Panc1 (cell line): ENCODE data around the gene SPHK2.

Experiments used
- SIN3A ChIP-seq: IDR thresholded peaks from 2 replicates; pipeline ENCODE4 v1.6.1; 2012; ENCODE audit warnings: low read depth, mild to moderate bottlenecking, low read length, moderate library complexity, borderline replicate concordance; ENCODE audit not compliant: insufficient read depth
- TF ChIP-seq, protein P1 (sequence below): fragments of 450-650 bp; IDR thresholded peaks from 2 replicates; pipeline ENCODE4 v1.5.1; 2017; ENCODE audit warnings: mild to moderate bottlenecking
- TF ChIP-seq, protein P2 (sequence below), 2 experiments: IDR thresholded peaks; 2 replicates each; pipeline ENCODE4 v1.6.1; 2011 to 2012; ENCODE audit warnings: low read depth in 2 of 2, control low read depth in 1 of 2, low read length in 1 of 2, mild to moderate bottlenecking in 1 of 2, moderate library complexity in 1 of 2; ENCODE audit not compliant: insufficient read depth in 1 of 2

DNA sequence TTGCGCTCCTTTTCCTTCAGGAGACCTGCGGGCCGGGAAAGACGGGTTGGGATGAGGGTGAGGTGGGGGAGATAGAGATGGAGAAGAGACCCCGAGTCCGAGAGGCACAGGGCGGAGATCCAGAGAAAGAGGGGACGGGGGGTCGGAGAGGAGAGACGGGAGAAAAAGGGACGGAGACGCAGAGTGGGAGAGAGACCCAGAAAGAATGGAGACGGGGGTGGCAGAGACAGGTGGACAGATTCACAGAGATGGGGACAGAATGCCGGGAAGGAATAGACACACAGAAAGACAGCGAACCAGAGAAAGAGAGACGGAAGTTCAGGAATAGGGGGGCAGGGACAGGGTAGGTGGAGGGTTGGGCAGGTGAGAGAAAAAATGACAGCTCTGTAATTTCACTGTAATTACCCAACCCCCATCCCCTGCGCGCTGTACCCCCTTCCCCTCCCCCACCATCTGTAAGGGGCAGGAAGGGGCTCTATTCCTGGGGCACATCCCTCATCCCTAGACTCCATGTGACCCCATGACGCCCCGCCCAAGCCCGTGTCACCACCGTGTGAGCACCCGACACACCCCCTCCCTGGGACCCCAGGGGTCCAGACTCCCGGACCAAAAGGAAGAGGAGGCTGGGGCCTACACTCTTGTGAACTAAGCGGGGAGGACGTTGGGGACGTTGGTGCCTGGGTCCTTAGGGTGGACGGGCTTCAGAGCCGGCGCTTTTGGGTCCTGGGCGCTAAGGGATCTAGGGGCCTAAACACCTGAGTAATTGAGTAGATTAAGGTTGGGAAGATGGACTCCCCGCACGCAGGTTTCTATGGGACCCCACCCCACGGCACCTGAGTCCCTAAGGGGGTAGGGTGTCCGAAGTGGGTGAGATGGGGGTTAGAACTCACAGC is 16.9 kb downstream of the SPHK2 start:
- TF ChIP-seq, protein P1, sequence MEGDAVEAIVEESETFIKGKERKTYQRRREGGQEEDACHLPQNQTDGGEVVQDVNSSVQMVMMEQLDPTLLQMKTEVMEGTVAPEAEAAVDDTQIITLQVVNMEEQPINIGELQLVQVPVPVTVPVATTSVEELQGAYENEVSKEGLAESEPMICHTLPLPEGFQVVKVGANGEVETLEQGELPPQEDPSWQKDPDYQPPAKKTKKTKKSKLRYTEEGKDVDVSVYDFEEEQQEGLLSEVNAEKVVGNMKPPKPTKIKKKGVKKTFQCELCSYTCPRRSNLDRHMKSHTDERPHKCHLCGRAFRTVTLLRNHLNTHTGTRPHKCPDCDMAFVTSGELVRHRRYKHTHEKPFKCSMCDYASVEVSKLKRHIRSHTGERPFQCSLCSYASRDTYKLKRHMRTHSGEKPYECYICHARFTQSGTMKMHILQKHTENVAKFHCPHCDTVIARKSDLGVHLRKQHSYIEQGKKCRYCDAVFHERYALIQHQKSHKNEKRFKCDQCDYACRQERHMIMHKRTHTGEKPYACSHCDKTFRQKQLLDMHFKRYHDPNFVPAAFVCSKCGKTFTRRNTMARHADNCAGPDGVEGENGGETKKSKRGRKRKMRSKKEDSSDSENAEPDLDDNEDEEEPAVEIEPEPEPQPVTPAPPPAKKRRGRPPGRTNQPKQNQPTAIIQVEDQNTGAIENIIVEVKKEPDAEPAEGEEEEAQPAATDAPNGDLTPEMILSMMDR = no peak
- TF ChIP-seq SIN3A = no peak
- TF ChIP-seq, protein P2, sequence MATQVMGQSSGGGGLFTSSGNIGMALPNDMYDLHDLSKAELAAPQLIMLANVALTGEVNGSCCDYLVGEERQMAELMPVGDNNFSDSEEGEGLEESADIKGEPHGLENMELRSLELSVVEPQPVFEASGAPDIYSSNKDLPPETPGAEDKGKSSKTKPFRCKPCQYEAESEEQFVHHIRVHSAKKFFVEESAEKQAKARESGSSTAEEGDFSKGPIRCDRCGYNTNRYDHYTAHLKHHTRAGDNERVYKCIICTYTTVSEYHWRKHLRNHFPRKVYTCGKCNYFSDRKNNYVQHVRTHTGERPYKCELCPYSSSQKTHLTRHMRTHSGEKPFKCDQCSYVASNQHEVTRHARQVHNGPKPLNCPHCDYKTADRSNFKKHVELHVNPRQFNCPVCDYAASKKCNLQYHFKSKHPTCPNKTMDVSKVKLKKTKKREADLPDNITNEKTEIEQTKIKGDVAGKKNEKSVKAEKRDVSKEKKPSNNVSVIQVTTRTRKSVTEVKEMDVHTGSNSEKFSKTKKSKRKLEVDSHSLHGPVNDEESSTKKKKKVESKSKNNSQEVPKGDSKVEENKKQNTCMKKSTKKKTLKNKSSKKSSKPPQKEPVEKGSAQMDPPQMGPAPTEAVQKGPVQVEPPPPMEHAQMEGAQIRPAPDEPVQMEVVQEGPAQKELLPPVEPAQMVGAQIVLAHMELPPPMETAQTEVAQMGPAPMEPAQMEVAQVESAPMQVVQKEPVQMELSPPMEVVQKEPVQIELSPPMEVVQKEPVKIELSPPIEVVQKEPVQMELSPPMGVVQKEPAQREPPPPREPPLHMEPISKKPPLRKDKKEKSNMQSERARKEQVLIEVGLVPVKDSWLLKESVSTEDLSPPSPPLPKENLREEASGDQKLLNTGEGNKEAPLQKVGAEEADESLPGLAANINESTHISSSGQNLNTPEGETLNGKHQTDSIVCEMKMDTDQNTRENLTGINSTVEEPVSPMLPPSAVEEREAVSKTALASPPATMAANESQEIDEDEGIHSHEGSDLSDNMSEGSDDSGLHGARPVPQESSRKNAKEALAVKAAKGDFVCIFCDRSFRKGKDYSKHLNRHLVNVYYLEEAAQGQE (IDR thresholded peaks at IDR 0.05; ENCODE audit: insufficient read depth in 1 of 2, low read depth in 2 of 2, low read length in 1 of 2) = no peak
